ENCODE results near the gene CRABP2.

DNA sequence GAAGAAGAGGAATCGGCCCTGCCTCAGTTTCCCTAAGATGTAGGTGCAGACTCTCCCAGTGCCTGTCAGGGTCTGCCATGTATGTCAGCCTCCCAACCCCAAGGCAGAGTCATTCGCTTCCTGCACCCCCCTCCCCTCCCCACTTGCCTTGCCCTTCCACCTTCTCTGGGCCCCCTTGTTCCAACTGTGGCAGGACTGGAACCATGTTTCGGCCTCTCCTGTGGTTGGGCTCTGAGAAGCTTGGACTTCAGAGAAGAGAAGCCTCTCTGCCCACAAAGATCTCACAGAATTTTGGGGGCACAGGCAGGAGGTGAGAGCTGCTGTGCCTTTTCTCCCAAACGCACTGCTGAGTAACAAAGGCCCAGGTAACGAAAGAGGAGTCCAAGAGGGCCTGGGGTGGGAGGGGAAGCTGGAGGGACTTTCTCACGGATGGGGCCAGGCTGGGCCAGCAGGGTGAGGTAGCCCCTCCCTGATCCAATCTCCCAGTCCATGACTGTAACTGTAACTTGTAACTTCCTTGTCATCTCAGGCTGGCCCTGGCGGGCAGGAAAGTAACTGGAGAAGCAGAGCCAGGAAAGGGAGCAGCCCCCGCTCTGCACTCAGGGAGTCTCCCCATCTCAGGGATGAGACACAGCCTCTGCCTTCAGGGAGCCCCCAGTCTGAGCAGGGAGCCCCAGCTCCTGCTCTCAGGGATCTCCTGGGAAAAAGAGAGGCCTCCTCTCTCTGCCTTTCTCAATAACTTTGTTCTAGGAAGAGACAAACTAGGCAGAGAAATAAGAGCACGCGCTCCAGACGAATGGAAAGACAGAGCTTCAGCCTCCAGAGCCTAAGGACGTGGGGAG, 11.3 kb downstream of the CRABP2 start:
- TF ChIP-seq, protein P1, sequence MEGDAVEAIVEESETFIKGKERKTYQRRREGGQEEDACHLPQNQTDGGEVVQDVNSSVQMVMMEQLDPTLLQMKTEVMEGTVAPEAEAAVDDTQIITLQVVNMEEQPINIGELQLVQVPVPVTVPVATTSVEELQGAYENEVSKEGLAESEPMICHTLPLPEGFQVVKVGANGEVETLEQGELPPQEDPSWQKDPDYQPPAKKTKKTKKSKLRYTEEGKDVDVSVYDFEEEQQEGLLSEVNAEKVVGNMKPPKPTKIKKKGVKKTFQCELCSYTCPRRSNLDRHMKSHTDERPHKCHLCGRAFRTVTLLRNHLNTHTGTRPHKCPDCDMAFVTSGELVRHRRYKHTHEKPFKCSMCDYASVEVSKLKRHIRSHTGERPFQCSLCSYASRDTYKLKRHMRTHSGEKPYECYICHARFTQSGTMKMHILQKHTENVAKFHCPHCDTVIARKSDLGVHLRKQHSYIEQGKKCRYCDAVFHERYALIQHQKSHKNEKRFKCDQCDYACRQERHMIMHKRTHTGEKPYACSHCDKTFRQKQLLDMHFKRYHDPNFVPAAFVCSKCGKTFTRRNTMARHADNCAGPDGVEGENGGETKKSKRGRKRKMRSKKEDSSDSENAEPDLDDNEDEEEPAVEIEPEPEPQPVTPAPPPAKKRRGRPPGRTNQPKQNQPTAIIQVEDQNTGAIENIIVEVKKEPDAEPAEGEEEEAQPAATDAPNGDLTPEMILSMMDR (IDR thresholded peaks at IDR 0.05) = peak in 1 of 6 experiments; percentile 11
- TF ChIP-seq EP300 (IDR thresholded peaks at IDR 0.05) (no peak), POLR2AphosphoS5 (IDR thresholded peaks at IDR 0.05) (no peak)

All from upper lobe of left lung (tissue), 4 donors.